Neuronal stem cell (in vitro differentiated cells): ENCODE results near the gene ADSS1.
A peak's percentile ranks its signal among the peaks of the same experiment; 100 is the strongest.

ENCODE experiments used
- DNase-seq: peaks from one replicate; pipeline ENCODE4 v3.0.0-alpha.2; 2013; ENCODE audit warnings: low spot score
- H2AFZ ChIP-seq: one replicate; pipeline ENCODE4 v1.6.1; 2013; ENCODE audit warnings: mild to moderate bottlenecking, low read length, inconsistent platforms
- H2AK5ac ChIP-seq: 2 replicates; pipeline ENCODE4 v1.6.1; 2013; ENCODE audit warnings: low read depth, mild to moderate bottlenecking, inconsistent platforms, low read length, moderate library complexity, mixed read lengths
- H2BK120ac ChIP-seq: 2 replicates; pipeline ENCODE4 v1.6.1; 2013; ENCODE audit warnings: low read depth, mild to moderate bottlenecking, inconsistent platforms, low read length, moderate library complexity, mixed read lengths
- H2BK12ac ChIP-seq: one replicate; pipeline ENCODE4 v1.6.1; 2013; ENCODE audit warnings: low read length, inconsistent platforms
- H2BK15ac ChIP-seq: 2 replicates; pipeline ENCODE4 v1.6.1; 2013; ENCODE audit warnings: mild to moderate bottlenecking, low read length, inconsistent platforms, mixed read lengths
- H2BK5ac ChIP-seq: one replicate; pipeline ENCODE4 v1.6.1; 2013; ENCODE audit warnings: inconsistent platforms, mild to moderate bottlenecking, low read length, moderate library complexity
- H3K14ac ChIP-seq: one replicate; pipeline ENCODE4 v1.6.1; 2013; ENCODE audit warnings: low read length, inconsistent platforms
- H3K18ac ChIP-seq: 2 replicates; pipeline ENCODE4 v1.6.1; 2013; ENCODE audit warnings: low read length, inconsistent platforms
- H3K23ac ChIP-seq: 2 replicates; pipeline ENCODE4 v1.6.1; 2013; ENCODE audit warnings: low read depth, mild to moderate bottlenecking, mixed read lengths, low read length, inconsistent platforms; ENCODE audit not compliant: poor library complexity
- H3K27ac ChIP-seq: replicated peaks from 3 replicates; pipeline ENCODE4 v1.5.1; 2013; ENCODE audit warnings: low read length, inconsistent platforms
- H3K27me3 ChIP-seq, 3 experiments: 2 replicates each; pipeline ENCODE4 v1.6.1; 2013; ENCODE audit warnings: low read length in 3 of 3, mild to moderate bottlenecking in 2 of 3, inconsistent platforms in 1 of 3, low read depth in 1 of 3, mixed read lengths in 1 of 3, moderate library complexity in 1 of 3; ENCODE audit not compliant: control insufficient read depth in 3 of 3, insufficient read depth in 3 of 3
- H3K36me3 ChIP-seq, 2 donors: replicated peaks in 1 of 2; 2 replicates each; pipeline ENCODE4 v1.6.1; 2013; ENCODE audit warnings: low read length in 2 of 2; ENCODE audit not compliant: control insufficient read depth in 2 of 2, insufficient read depth in 2 of 2
- H3K4ac ChIP-seq: 2 replicates; pipeline ENCODE4 v1.6.1; 2013; ENCODE audit warnings: inconsistent platforms, mild to moderate bottlenecking, low read length, moderate library complexity
- H3K4me1 ChIP-seq, 2 donors: 1 replicate in 1 of 2; 2 replicates in 1 of 2; pipeline ENCODE4 v1.6.1; 2013; ENCODE audit warnings: low read length in 2 of 2, low read depth in 1 of 2; ENCODE audit not compliant: control insufficient read depth in 2 of 2, insufficient read depth in 1 of 2
- H3K4me2 ChIP-seq: one replicate; pipeline ENCODE4 v1.6.1; 2013; ENCODE audit warnings: mild to moderate bottlenecking, low read length, inconsistent platforms; ENCODE audit not compliant: insufficient read depth, poor library complexity, severe bottlenecking
- H3K4me3 ChIP-seq, 2 donors: 2 replicates each; pipeline ENCODE4 v1.5.1; 2013; ENCODE audit warnings: low read length in 2 of 2, mild to moderate bottlenecking in 2 of 2, inconsistent platforms in 1 of 2, moderate library complexity in 1 of 2
- H3K79me1 ChIP-seq: one replicate; pipeline ENCODE4 v1.6.1; 2013; ENCODE audit warnings: low read depth, mild to moderate bottlenecking, inconsistent platforms, low read length, moderate library complexity
- H3K9ac ChIP-seq: one replicate; pipeline ENCODE4 v1.6.1; 2013; ENCODE audit warnings: mild to moderate bottlenecking, low read depth, low read length, inconsistent platforms; ENCODE audit not compliant: poor library complexity
- H3K9me3 ChIP-seq, 2 donors: replicated peaks in 1 of 2; 2 replicates each; pipeline versions ENCODE3 to v1.6.1; 2013; ENCODE audit warnings: low read length in 2 of 2, mild to moderate bottlenecking in 2 of 2, inconsistent platforms in 1 of 2, low read depth in 1 of 2, mixed read lengths in 1 of 2, moderate library complexity in 1 of 2; ENCODE audit not compliant: control insufficient read depth in 2 of 2, insufficient read depth in 1 of 2
- H4K8ac ChIP-seq: one replicate; pipeline ENCODE4 v1.6.1; 2013; ENCODE audit warnings: low read depth, mild to moderate bottlenecking, inconsistent platforms, low read length, moderate library complexity
- H4K91ac ChIP-seq: one replicate; pipeline ENCODE4 v1.6.1; 2013; ENCODE audit warnings: low read length, low read depth, mild to moderate bottlenecking, inconsistent platforms; ENCODE audit not compliant: poor library complexity
- WGBS, 2 donors: extraction: QIAGEN DNeasy Blood & Tissue Kit; methylation state at CpG; one replicate each; pipeline ENCODE4 v1.1.7; 2013; ENCODE audit warnings: missing lambda C conversion rate in 2 of 2, mixed read lengths in 1 of 2; ENCODE audit not compliant: insufficient read length in 2 of 2, insufficient replicate concordance in 1 of 2; ENCODE audit errors: extremely low coverage in 2 of 2; 5-methylcytosine and 5-hydroxymethylcytosine counted together

ADSS1 gene

GRCh38 chr14:104709387-104710039 lies 14.5 kb upstream of the ADSS1 start:
- peaks cover 2% of the 10 kb centered on the region for H3K79me1 ChIP-seq
- H3K23ac ChIP-seq: no peak overlapping the region
- no peak overlapping the region for H3K27ac ChIP-seq
- peak overlapping the region; percentile 73 for H2BK12ac ChIP-seq
- peak overlapping the region; percentile 52 for H3K18ac ChIP-seq
- H3K4me3 ChIP-seq: no peak overlapping the region
- DNase-seq: no peak
- no CpG with 5 or more reads among the region's 18 CpGs for WGBS, 2 donors
- H3K36me3 ChIP-seq: peaks cover 18 to 65% of the 10 kb centered on the region in 2 donors
- H3K14ac ChIP-seq: peak overlapping the region; percentile 31
- H4K91ac ChIP-seq: no peak overlapping the region
- no peak overlapping the region for H3K4me2 ChIP-seq
- peak overlapping the region; percentile 92 for H2AK5ac ChIP-seq
- peak overlapping the region; percentile 83 for H2BK120ac ChIP-seq
- peaks cover 1 to 4% of the 10 kb centered on the region in 2 donors for H3K9me3 ChIP-seq
- no peak overlapping the region for H2AFZ ChIP-seq
- H2BK5ac ChIP-seq: peak overlapping the region; percentile 92
- peaks cover 3 to 11% of the 10 kb centered on the region in 2 donors for H3K4me1 ChIP-seq
- peaks cover 0 to under 1% (median 0%) of the 10 kb centered on the region in 3 experiments for H3K27me3 ChIP-seq
- H4K8ac ChIP-seq: no peak overlapping the region
- H2BK15ac ChIP-seq: no peak overlapping the region
- H3K9ac ChIP-seq: peak overlapping the region; percentile 72
- no peak overlapping the region for H3K4ac ChIP-seq

GRCh38 chr14:104710071-104710735 lies 13.8 kb upstream of the ADSS1 start:
- Histone ChIP-seq H3K4ac (no peak overlapping the region), H4K91ac (no peak overlapping the region), H3K9me3 (no peaks in the 10 kb centered on the region), H2AFZ (no peak overlapping the region), H2BK12ac (peak overlapping the region; percentile 73), H2BK5ac (peak overlapping the region; percentile 92), H3K18ac (peak overlapping the region; percentile 44), H2BK120ac (peak overlapping the region; percentile 50), H3K36me3 (peaks cover 19 to 65% of the 10 kb centered on the region in 2 donors), H3K4me1 (peaks cover 3 to 11% of the 10 kb centered on the region in 2 donors), H3K79me1 (peaks cover 2% of the 10 kb centered on the region), H3K27me3 (no peaks in the 10 kb centered on the region), H3K9ac (peak overlapping the region; percentile 72), H3K14ac (peak overlapping the region; percentile 31), H4K8ac (no peak overlapping the region), H2BK15ac (no peak overlapping the region), H3K4me3 (no peak overlapping the region), H3K4me2 (no peak overlapping the region), H3K23ac (peak overlapping the region; percentile 32), H2AK5ac (no peak overlapping the region), H3K27ac (no peak overlapping the region)
- no peak for DNase-seq
- no CpG with 5 or more reads among the region's 34 CpGs for WGBS, 2 donors

DNA sequence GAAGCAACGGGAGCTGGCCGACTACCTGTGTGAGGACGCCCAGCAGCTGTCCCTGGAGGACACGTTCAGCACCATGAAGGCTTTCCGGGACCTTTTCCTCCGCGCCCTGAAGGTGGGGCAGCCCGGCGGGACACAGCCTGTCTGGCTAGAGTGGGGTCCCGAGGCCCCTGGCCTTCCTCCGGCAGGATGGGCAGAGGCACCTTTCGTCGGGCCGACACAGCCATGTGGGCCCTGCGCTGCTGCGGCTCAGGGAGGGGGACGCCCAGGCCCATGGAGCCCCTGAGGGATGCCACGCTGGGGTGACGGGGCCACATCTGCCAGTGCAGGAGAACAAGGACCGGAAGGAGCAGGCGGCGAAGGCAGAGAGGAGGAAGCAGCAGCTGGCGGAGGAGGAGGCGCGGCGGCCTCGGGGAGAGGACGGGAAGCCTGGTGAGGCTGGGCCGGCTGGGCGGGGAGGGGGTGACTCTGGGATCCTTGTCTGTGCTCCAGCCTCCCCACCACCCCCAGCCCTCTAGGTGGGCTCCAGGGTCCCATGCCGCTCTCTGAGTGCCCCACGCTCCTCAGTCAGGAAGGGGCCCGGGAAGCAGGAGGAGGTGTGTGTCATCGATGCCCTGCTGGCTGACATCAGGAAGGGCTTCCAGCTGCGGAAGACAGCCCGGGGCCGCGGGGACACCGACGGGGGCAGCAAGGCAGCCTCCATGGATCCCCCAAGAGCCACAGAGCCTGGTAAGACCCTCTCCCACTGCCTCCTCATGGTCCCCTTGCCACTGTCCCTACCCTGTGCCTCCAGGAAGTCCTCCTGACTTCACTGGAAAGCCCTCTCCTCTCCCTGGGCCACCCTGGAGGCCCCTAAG lies 10.9 kb upstream of the ADSS1 start:
- Histone ChIP-seq H3K4me1 (peaks cover 0 to 3% of the 10 kb centered on the region in 2 donors), H3K23ac (no peak overlapping the region), H3K9me3 (no peaks in the 10 kb centered on the region), H2BK120ac (no peak overlapping the region), H2BK12ac (no peak overlapping the region), H3K4me2 (no peak overlapping the region), H4K8ac (no peak overlapping the region), H2AK5ac (no peak overlapping the region), H2BK5ac (no peak overlapping the region), H3K18ac (no peak overlapping the region), H3K27me3 (no peaks in the 10 kb centered on the region), H3K4me3 (no peak overlapping the region), H3K27ac (no peak overlapping the region), H3K14ac (no peak overlapping the region), H2AFZ (no peak overlapping the region), H4K91ac (no peak overlapping the region), H3K36me3 (peaks cover 26 to 67% of the 10 kb centered on the region in 2 donors), H3K79me1 (peaks cover 2% of the 10 kb centered on the region), H3K9ac (no peak overlapping the region), H2BK15ac (no peak overlapping the region), H3K4ac (no peak overlapping the region)
- WGBS, 2 donors: no CpG with 5 or more reads among the region's 40 CpGs
- no peak for DNase-seq

GRCh38 chr14:104714066-104714465 lies 10.0 kb upstream of the ADSS1 start:
- Histone ChIP-seq H2BK15ac (no peak overlapping the region), H3K79me1 (peaks cover 2% of the 10 kb centered on the region), H3K23ac (peak overlapping the region; percentile 65), H3K9me3 (no peaks in the 10 kb centered on the region), H3K18ac (no peak overlapping the region), H3K4me1 (no peaks in the 10 kb centered on the region), H3K4me3 (no peak overlapping the region), H3K4me2 (no peak overlapping the region), H4K91ac (no peak overlapping the region), H3K4ac (no peak overlapping the region), H3K36me3 (peaks cover 26 to 71% of the 10 kb centered on the region in 2 donors), H3K14ac (no peak overlapping the region), H2AFZ (no peak overlapping the region), H2AK5ac (no peak overlapping the region), H4K8ac (no peak overlapping the region), H3K27ac (no peak overlapping the region), H2BK5ac (no peak overlapping the region), H2BK12ac (no peak overlapping the region), H2BK120ac (no peak overlapping the region), H3K9ac (no peak overlapping the region), H3K27me3 (no peaks in the 10 kb centered on the region)
- DNase-seq: no peak
- WGBS, 2 donors: no CpG with 5 or more reads among the region's 16 CpGs
